Thyroid gland (tissue), 4 donors: ENCODE measurements around the gene LHPP.

Source experiments
- CTCF ChIP-seq, 6 experiments: fragments of 200-600 bp in 3 of 6; fragments of 450-650 bp in 3 of 6; sonication (generic) in 3 of 6; IDR thresholded peaks; one replicate each; pipeline ENCODE4 v1.5.1; 2016 to 2019; ENCODE audit warnings: antibody characterized with exemption in 6 of 6, mild to moderate bottlenecking in 2 of 6, inconsistent platforms in 1 of 6, moderate library complexity in 1 of 6
- POLR2A ChIP-seq, 2 donors: fragments of 450-650 bp; IDR thresholded peaks; one replicate each; pipeline ENCODE4 v1.6.1; 2017; ENCODE audit warnings: antibody characterized with exemption in 2 of 2, mild to moderate bottlenecking in 2 of 2, moderate library complexity in 1 of 2

GRCh38 chr10:124632064-124632531 is 170.5 kb downstream of the LHPP start:
- TF ChIP-seq CTCF (IDR thresholded peaks at IDR 0.05) = peak in 5 of 6 experiments; percentile 32 to 85 (median 62)
- peak in 1 of 2 donors; percentile 49 for TF ChIP-seq POLR2A (IDR thresholded peaks at IDR 0.05)
